PC-3 (cell line): ENCODE measurements around the gene GBE1. TPM values are rescaled to one million over a fixed set of nuclear protein-coding genes. Genes with fewer than 3 reads are reported as not detected.

Experiments
- ATAC-seq: fragments of 200-7000 bp; cut with Tn5 transposase; 2 replicates; pipeline ENCODE4 v1.9.1; 2020; ENCODE audit warnings: mild to moderate bottlenecking, moderate library complexity
- BruUV-seq: library from RNA; stranded (reverse); fragments of 400-500 nt; replicated peaks from 2 replicates; lab custom pipeline; 2021; lab: Mats Ljungman, UMichigan
- CTCF ChIA-PET: fragments of 300-600 bp; sonication (Branson Sonifier 250); formaldehyde crosslinking; loops from one replicate; lab custom pipeline; 2022; ENCODE audit warnings: antibody characterized with exemption; lab: Charles Lee
- POLR2A ChIA-PET: fragments of 300-600 bp; sonication (Branson Sonifier 250); formaldehyde crosslinking; loops from one replicate; lab custom pipeline; 2022; ENCODE audit warnings: antibody characterized with exemption; ENCODE audit not compliant: unreplicated experiment; lab: Charles Lee
- DNase-seq: peaks from one replicate; pipeline ENCODE4 v3.0.0-alpha.2; 2015
- H2AFZ ChIP-seq: fragments of 300-600 bp; sonication (generic); 2 replicates; pipeline ENCODE4 v1.6.0; 2016; ENCODE audit warnings: antibody characterized with exemption, low read length
- H3F3A ChIP-seq: fragments of 300-600 bp; sonication (generic); one replicate; pipeline ENCODE4 v1.6.0; 2017; ENCODE audit warnings: antibody characterized with exemption, low read length, control low read depth, mild to moderate bottlenecking; ENCODE audit not compliant: unreplicated experiment
- H3K27ac ChIP-seq: fragments of 300-600 bp; sonication (generic); 2 replicates; pipeline ENCODE4 v1.5.1; 2016; ENCODE audit warnings: mild to moderate bottlenecking, low read length
- H3K27me3 ChIP-seq: fragments of 300-600 bp; sonication (generic); 2 replicates; pipeline ENCODE4 v1.6.1; 2016; ENCODE audit warnings: low read length, mixed read lengths
- H3K36me3 ChIP-seq: fragments of 300-600 bp; sonication (generic); 2 replicates; pipeline ENCODE4 v1.6.1; 2016; ENCODE audit warnings: low read depth, mixed run types, low read length, mixed read lengths
- H3K4me1 ChIP-seq: fragments of 300-600 bp; sonication (generic); 2 replicates; pipeline ENCODE4 v1.5.1; 2016; ENCODE audit warnings: low read length; ENCODE audit not compliant: insufficient read depth
- H3K4me2 ChIP-seq: fragments of 300-600 bp; sonication (generic); 2 replicates; pipeline ENCODE4 v1.6.0; 2016; ENCODE audit warnings: low read length
- H3K4me3 ChIP-seq: fragments of 300-600 bp; sonication (generic); 2 replicates; pipeline ENCODE4 v1.5.1; 2016; ENCODE audit warnings: mild to moderate bottlenecking, low read length, mixed read lengths
- H3K79me2 ChIP-seq: fragments of 300-600 bp; sonication (generic); 2 replicates; pipeline ENCODE4 v1.6.1; 2017; ENCODE audit warnings: low read length, mixed read lengths
- H3K9ac ChIP-seq: fragments of 300-600 bp; sonication (generic); 2 replicates; pipeline ENCODE4 v1.6.0; 2016; ENCODE audit warnings: mild to moderate bottlenecking, low read length
- H3K9me2 ChIP-seq: fragments of 300-600 bp; sonication (generic); replicated peaks from 2 replicates; pipeline ENCODE4 v1.6.1; 2016; ENCODE audit warnings: mixed run types, low read length, mixed read lengths
- H3K9me3 ChIP-seq: fragments of 300-600 bp; sonication (generic); 2 replicates; pipeline ENCODE4 v1.6.1; 2016; ENCODE audit warnings: low read length, mixed read lengths
- H4K20me1 ChIP-seq: fragments of 300-600 bp; sonication (generic); 2 replicates; pipeline ENCODE4 v1.6.1; 2016; ENCODE audit warnings: low read length, mixed read lengths
- CTCF ChIP-seq: fragments of 300-600 bp; sonication (generic); conservative IDR thresholded peaks from 2 replicates; pipeline ENCODE4 v1.5.1; 2017; ENCODE audit warnings: antibody characterized with exemption, low read depth, mild to moderate bottlenecking, low read length
- EZH2 ChIP-seq: fragments of 300-600 bp; sonication (generic); IDR thresholded peaks from one replicate; pipeline ENCODE4 v1.6.1; 2017; ENCODE audit warnings: antibody characterized with exemption, mild to moderate bottlenecking, low read length; ENCODE audit not compliant: unreplicated experiment
- EZH2phosphoT487 ChIP-seq: fragments of 300-600 bp; sonication (generic); IDR thresholded peaks from 2 replicates; pipeline ENCODE4 v1.6.1; 2018; ENCODE audit warnings: mild to moderate bottlenecking, antibody characterized with exemption, low read length, borderline replicate concordance
- intact Hi-C: fragments of 100-400 bp; cut with micrococcal nuclease; formaldehyde crosslinking; loops from 2 replicates; pipeline ENCODE4 v1.9.0; 2023
- total RNA-seq: library from RNA; depleted of rRNA; stranded (reverse); fragments of >200 nt; gene quantifications from 2 replicates; pipeline ENCODE4 v1.2.3, GENCODE V29; 2014

The GBE1 gene
- total RNA-seq, 1 experiment from 2014 or later, result 57.7 TPM

- no peak overlapping the region for H3K9ac ChIP-seq
- no peak overlapping the region for H2AFZ ChIP-seq
- no peak overlapping the region for H3K27ac ChIP-seq
- H3K36me3 ChIP-seq, result no peaks in the 10 kb centered on the region; the same call in 1 of the 2 replicates
- H3K4me3 ChIP-seq, result no peak overlapping the region
- H3K27me3 ChIP-seq, result no peaks in the 10 kb centered on the region
- H3K4me1 ChIP-seq, result no peaks in the 10 kb centered on the region
- intact Hi-C loops, result no loop called here
- H3K9me2 ChIP-seq, result no peaks in the 10 kb centered on the region
- ATAC-seq (no peak), DNase-seq (no peak)
- no peaks in the 10 kb centered on the region for H4K20me1 ChIP-seq
- ChIA-PET POLR2A (no interaction called here), CTCF (no interaction called here)
- H3K4me2 ChIP-seq, result no peak overlapping the region
- H3F3A ChIP-seq, result no peaks in the 10 kb centered on the region
- no peaks in the 10 kb centered on the region for H3K9me3 ChIP-seq
- H3K79me2 ChIP-seq, result no peaks in the 10 kb centered on the region
- BruUV-seq, result no TSS peak
- no peak for TF ChIP-seq EZH2phosphoT487
- TF ChIP-seq EZH2, result no peak
- TF ChIP-seq CTCF, result no peak
These were observed 61.7 kb downstream of the GBE1 start for GRCh38 chr3:81699536-81700320.

- DNase-seq, result no peak
- POLR2A ChIA-PET, result interaction anchor here (0.6 kb wide), 1 partner anchor 46 kb away, joined by 3 read pairs; no protein-coding TSS in a partner anchor
- no peak overlapping the region for H3K9ac ChIP-seq
- H3K9me3 ChIP-seq, result no peaks in the 10 kb centered on the region
- no peaks in the 10 kb centered on the region for H4K20me1 ChIP-seq
- no peaks in the 10 kb centered on the region for H3F3A ChIP-seq
- H3K27ac ChIP-seq, result no peak overlapping the region
- no peaks in the 10 kb centered on the region for H3K79me2 ChIP-seq
- H3K36me3 ChIP-seq, result no peaks in the 10 kb centered on the region
- no peak overlapping the region for H3K4me3 ChIP-seq
- CTCF ChIA-PET, result no interaction called here
- no peak overlapping the region for H3K4me2 ChIP-seq
- intact Hi-C loops, result no loop called here
- no peaks in the 10 kb centered on the region for H3K27me3 ChIP-seq
- H3K4me1 ChIP-seq, result no peaks in the 10 kb centered on the region
- ATAC-seq, result no peak
- no peaks in the 10 kb centered on the region for H3K9me2 ChIP-seq
- no peak overlapping the region for H2AFZ ChIP-seq
- BruUV-seq, result no TSS peak
- TF ChIP-seq EZH2, result no peak
- no peak for TF ChIP-seq CTCF
- TF ChIP-seq EZH2phosphoT487, result no peak
These were observed 65.4 kb downstream of the GBE1 start for GRCh38 chr3:81696090-81696489.

GRCh38 chr3:81695302-81695701 lies 66.1 kb downstream of the GBE1 start:
- POLR2A ChIA-PET, result no interaction called here
- DNase-seq (no peak), ATAC-seq (no peak)
- Histone ChIP-seq H3K4me2 (no peak overlapping the region), H3K9me2 (no peaks in the 10 kb centered on the region), H3K9me3 (no peaks in the 10 kb centered on the region), H3K9ac (no peak overlapping the region), H3K4me1 (no peaks in the 10 kb centered on the region), H3K27me3 (no peaks in the 10 kb centered on the region), H3K27ac (no peak overlapping the region), H3K79me2 (no peaks in the 10 kb centered on the region), H4K20me1 (no peaks in the 10 kb centered on the region), H2AFZ (no peak overlapping the region), H3K4me3 (no peak overlapping the region), H3F3A (no peaks in the 10 kb centered on the region), H3K36me3 (no peaks in the 10 kb centered on the region)
- intact Hi-C loops, result no loop called here
- CTCF ChIA-PET, result no interaction called here
- TF ChIP-seq EZH2 (no peak), CTCF (no peak), EZH2phosphoT487 (no peak)
- BruUV-seq, result no TSS peak
